ENCODE data around the gene YAP1. TPM values are rescaled to one million over a fixed set of nuclear protein-coding genes. Genes with fewer than 3 reads are reported as not detected.

Gene YAP1
- total RNA-seq, result 79.2 and 96.9 TPM in 2 replicates

DNA sequence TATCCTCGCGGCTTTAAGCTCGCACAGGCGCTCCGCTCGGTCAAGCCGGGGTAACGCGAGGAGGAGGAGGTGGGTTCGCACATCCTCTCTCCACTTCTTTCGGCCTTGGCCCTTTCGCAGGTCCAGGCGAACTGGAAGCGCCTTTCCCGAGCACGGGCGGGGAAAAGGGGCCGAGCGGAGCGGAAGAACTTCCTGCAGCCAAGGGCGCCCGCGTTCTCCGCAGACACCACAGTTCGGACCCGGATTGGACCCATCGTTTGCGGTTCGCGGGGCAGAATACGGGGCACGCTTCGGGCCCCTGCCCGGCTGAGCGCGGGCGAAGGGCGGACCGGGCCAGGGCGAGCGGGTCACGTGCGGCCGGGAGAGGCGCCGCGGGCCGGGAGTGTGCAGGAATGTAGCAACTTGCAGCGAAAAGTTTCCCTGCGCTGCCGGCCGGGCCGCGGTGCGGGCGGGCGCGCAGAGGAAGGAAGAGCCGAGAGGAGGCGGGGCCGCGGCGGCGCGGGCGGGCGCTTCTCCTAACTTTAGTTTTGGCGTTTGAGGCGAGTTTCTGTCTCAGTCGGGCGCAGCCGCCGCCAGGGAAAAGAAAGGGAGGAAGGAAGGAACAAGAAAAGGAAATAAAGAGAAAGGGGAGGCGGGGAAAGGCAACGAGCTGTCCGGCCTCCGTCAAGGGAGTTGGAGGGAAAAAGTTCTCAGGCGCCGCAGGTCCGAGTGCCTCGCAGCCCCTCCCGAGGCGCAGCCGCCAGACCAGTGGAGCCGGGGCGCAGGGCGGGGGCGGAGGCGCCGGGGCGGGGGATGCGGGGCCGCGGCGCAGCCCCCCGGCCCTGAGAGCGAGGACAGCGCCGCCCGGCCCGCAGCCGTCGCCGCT is at the start of gene YAP1:
Gene YAP1 (plus strand): TSS at position 552 of the 865 bp plus-strand sequence. CDS start 402 bp downstream, outside the sequence.

Other genes with a start within 250 kb of the YAP1 start
- gene CEP126, start 195.4 kb upstream of the YAP1 start, total RNA-seq, result 0.93 and 1.5 TPM in 2 replicates
- gene ANGPTL5, start 193.9 kb upstream of the YAP1 start, total RNA-seq, result not detected in 2 replicates
- 2.0 and 10.3 TPM in 2 replicates for gene CFAP300, start 63.0 kb upstream of the YAP1 start, total RNA-seq
- gene BIRC3, start 207.0 kb downstream of the YAP1 start, total RNA-seq, result under 0.01 and 0.12 TPM in 2 replicates
- gene BIRC2, start 236.8 kb downstream of the YAP1 start, total RNA-seq, result 34.8 and 43.6 TPM in 2 replicates